Kidney (tissue), 14 donors: ENCODE measurements around the gene HSD17B4. TPM values are rescaled to one million over a fixed set of nuclear protein-coding genes. Genes with fewer than 3 reads are reported as not detected.

ENCODE experiments used
- DNase-seq, 5 donors: peaks; one replicate each; pipeline ENCODE4 v3.0.0-alpha.2; 2013 to 2020
- FAIRE-seq: peaks from 2 replicates; lab custom pipeline; 2012; peaks lifted over from hg19 to GRCh38; lab: Jason Lieb, UNC
- H3K27ac ChIP-seq, 2 donors: one replicate each; pipeline ENCODE4 v1.7.0; 2013; ENCODE audit warnings: low read depth in 2 of 2, low read length in 2 of 2, inconsistent platforms in 1 of 2
- H3K27me3 ChIP-seq: one replicate; pipeline ENCODE4 v1.7.1; 2013; ENCODE audit warnings: low read length, inconsistent platforms; ENCODE audit not compliant: control insufficient read depth, insufficient read depth
- H3K36me3 ChIP-seq, 3 donors: one replicate each; pipeline versions ENCODE4 v1.7.0 to v1.7.1; 2013; ENCODE audit warnings: low read length in 3 of 3, control low read depth in 1 of 3, inconsistent platforms in 1 of 3; ENCODE audit not compliant: insufficient read depth in 3 of 3, control insufficient read depth in 2 of 3
- H3K4me1 ChIP-seq, 3 donors: one replicate each; pipeline versions ENCODE4 v1.7.0 to v1.7.1; 2013; ENCODE audit warnings: low read length in 3 of 3, inconsistent platforms in 1 of 3, low read depth in 1 of 3; ENCODE audit not compliant: control insufficient read depth in 2 of 3, insufficient read depth in 2 of 3
- H3K4me3 ChIP-seq, 3 donors: one replicate each; pipeline versions ENCODE4 v1.7.0 to v1.8.1; 2013; ENCODE audit warnings: low read length in 3 of 3, control low read depth in 1 of 3, inconsistent platforms in 1 of 3
- H3K9ac ChIP-seq, 3 donors: one replicate each; pipeline versions ENCODE4 v1.7.0 to v1.7.1; 2013; ENCODE audit warnings: low read length in 3 of 3, control low read depth in 1 of 3, inconsistent platforms in 1 of 3
- H3K9me3 ChIP-seq, 3 donors: one replicate each; pipeline versions ENCODE4 v1.7.0 to v1.7.1; 2013; ENCODE audit warnings: low read length in 3 of 3, control low read depth in 1 of 3, inconsistent platforms in 1 of 3; ENCODE audit not compliant: control insufficient read depth in 2 of 3, insufficient read depth in 1 of 3
- intact Hi-C: fragments of 100-400 bp; cut with DNase I; formaldehyde crosslinking; loops from one replicate; pipeline ENCODE4 v1.11.1; 2022
- polyA plus RNA-seq: library from polyadenylated mRNA; stranded (reverse); fragments of 350-450 nt; fragmentation: Illumina TruSeq; extraction: RNeasy Lipid Tissue Mini Kit (QIAGEN cat#74804); gene quantifications from one replicate; pipeline ENCODE4 v1.2.3, GENCODE V29; 2014; ENCODE audit warnings: low read depth, low replicate concordance; ENCODE audit not compliant: insufficient read depth
- total RNA-seq: library from RNA; stranded (reverse); fragmentation: NEBNext Ultra II Directional; extraction: Animal tissue kit (Norgen Biotek cat#: 25700); gene quantifications from one replicate; pipeline ENCODE4 v1.2.1, GENCODE V29; 2021
- TF ChIP-seq, protein P1 (sequence below): IDR thresholded peaks from 3 replicates; pipeline ENCODE4 v1.5.1; 2012; ENCODE audit warnings: mild to moderate bottlenecking, moderate library complexity, borderline replicate concordance; ENCODE audit not compliant: insufficient read depth; ENCODE audit errors: extremely low read depth
- donor health status: control.
- donor health status: control.
- donor health status: control.
- donor health status: control.
- donor health status: control.
- donor health status: DM: yes; HTN: yes; CAD: no.
- donor health status: Normal renal cell carcinoma (clear cell type).

The HSD17B4 gene
- total and polyA plus RNA-seq, 2 donors from 2014 or later = 202 to 212 TPM

DNA sequence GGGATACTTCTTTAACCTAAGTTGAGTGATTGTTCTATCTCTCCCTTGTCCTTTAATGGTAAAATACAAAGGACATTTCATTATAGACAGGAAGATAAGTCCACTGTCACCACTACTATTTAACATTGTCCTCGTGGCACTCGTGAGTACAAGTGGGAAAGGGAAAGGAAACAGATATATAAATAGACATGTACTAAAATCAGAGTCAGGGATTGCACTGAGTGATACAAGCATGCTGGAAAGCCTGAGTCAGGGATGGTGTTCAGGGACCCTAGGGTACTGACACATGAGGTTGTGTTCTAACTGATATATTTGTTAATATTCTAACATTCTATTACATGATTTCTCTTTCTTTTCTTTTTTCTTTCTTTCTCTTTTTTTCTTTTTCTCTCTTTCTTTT lies 102.3 kb downstream of the HSD17B4 start:
- FAIRE-seq = no peak
- Histone ChIP-seq H3K27ac (no peak overlapping the region), H3K27me3 (no peaks in the 10 kb centered on the region), H3K9ac (no peak overlapping the region), H3K9me3 (no peaks in the 10 kb centered on the region), H3K4me3 (no peak overlapping the region), H3K4me1 (no peaks in the 10 kb centered on the region), H3K36me3 (no peaks in the 10 kb centered on the region)
- intact Hi-C loops = no loop called here
- TF ChIP-seq, protein P1, sequence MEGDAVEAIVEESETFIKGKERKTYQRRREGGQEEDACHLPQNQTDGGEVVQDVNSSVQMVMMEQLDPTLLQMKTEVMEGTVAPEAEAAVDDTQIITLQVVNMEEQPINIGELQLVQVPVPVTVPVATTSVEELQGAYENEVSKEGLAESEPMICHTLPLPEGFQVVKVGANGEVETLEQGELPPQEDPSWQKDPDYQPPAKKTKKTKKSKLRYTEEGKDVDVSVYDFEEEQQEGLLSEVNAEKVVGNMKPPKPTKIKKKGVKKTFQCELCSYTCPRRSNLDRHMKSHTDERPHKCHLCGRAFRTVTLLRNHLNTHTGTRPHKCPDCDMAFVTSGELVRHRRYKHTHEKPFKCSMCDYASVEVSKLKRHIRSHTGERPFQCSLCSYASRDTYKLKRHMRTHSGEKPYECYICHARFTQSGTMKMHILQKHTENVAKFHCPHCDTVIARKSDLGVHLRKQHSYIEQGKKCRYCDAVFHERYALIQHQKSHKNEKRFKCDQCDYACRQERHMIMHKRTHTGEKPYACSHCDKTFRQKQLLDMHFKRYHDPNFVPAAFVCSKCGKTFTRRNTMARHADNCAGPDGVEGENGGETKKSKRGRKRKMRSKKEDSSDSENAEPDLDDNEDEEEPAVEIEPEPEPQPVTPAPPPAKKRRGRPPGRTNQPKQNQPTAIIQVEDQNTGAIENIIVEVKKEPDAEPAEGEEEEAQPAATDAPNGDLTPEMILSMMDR = no peak
- no peak for DNase-seq

DNA sequence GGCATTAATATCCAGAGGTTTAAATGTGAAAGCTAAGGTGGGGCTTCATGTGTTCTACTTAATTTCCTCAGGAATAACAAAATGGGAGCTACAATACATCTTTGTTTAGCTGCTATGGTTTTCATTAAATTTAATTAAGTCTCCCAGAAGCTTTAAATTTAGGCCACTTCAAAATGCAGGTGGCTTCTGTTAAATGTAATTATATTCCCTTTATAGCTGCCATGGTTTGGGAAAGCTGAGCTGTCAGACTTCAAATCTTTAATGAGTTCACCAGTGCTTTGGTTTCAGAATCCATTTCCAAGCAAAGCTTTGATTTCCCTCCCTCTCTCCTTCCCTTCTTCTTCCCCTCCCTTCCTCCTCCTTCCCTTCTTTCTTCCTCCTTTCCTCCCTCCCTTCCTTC lies 118.6 kb downstream of the HSD17B4 start:
- Histone ChIP-seq H3K4me1 (no peaks in the 10 kb centered on the region), H3K27me3 (no peaks in the 10 kb centered on the region), H3K36me3 (no peaks in the 10 kb centered on the region), H3K9me3 (no peaks in the 10 kb centered on the region), H3K27ac (no peak overlapping the region), H3K4me3 (no peak overlapping the region), H3K9ac (no peak overlapping the region)
- intact Hi-C loops = no loop called here
- TF ChIP-seq, protein P1 = no peak
- FAIRE-seq (no peak), DNase-seq (peak in 2 of 5 donors; percentile 48 to 66)

DNA sequence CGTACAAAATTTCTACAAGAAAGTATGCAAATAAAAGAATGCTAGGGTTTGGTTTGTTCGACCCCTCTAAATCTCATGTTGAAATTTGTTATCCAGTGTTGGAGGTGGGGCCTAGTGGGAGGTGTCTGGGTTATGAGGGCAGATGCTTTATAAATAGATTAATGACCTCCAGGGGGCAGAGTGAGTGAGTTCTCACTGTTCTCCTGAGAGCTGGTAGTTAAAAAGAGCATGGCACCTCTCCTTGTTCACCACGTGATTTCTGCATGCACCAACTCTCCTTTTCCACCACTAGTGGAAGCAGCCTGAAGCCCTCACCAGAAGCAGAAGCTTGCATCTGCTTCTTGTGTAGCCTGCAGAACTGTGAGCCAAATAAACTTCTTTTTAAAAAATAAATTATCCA lies 126.6 kb downstream of the HSD17B4 start:
- Histone ChIP-seq H3K4me1 (no peaks in the 10 kb centered on the region), H3K27me3 (no peaks in the 10 kb centered on the region), H3K36me3 (no peaks in the 10 kb centered on the region), H3K4me3 (no peak overlapping the region), H3K9ac (no peak overlapping the region), H3K27ac (no peak overlapping the region), H3K9me3 (no peaks in the 10 kb centered on the region)
- TF ChIP-seq, protein P1 = no peak
- peak in 1 of 5 donors; percentile 8 for DNase-seq
- intact Hi-C loops = no loop called here
- FAIRE-seq = no peak

DNA sequence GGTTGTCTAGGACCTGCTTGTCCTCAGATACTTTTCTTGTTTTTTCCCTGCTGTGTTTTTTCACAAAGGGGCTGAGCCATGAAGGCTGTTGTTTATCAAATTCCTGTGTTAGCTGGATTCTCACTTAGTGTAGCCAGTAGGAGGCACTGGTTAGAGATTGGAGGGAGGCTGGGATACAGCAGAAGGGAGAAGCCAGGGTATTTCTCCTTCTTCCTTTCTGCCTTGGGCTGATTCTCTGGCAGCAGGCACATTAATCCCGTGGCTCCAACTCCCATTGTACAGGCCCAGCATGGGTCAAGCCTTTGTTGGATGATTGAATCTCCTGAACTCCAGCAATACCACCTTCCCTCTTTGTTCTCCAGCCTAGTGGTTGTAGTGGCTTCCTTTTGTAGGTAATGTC lies 130.7 kb downstream of the HSD17B4 start:
- no peak for DNase-seq
- no peaks in the 10 kb centered on the region for H3K9me3 ChIP-seq
- no peaks in the 10 kb centered on the region for H3K27me3 ChIP-seq
- intact Hi-C loops = no loop called here
- TF ChIP-seq, protein P1 = no peak
- H3K4me3 ChIP-seq = no peak overlapping the region
- no peaks in the 10 kb centered on the region for H3K4me1 ChIP-seq
- no peaks in the 10 kb centered on the region for H3K36me3 ChIP-seq
- no peak overlapping the region for H3K27ac ChIP-seq
- H3K9ac ChIP-seq = no peak overlapping the region
- no peak for FAIRE-seq
